GM20431 (cell line): Measurements from ENCODE around the gene CACNA1I.

Experiments used
- in situ Hi-C: fragments of 300-500 bp; cut with MseI, MboI; formaldehyde crosslinking; loops from one replicate; pipeline ENCODE4 v1.15.0; 2020; ENCODE audit warnings: low sequenced_read_pairs; ENCODE audit not compliant: unreplicated experiment

Gene CACNA1I

GRCh38 chr22:39617970-39618757, 47.6 kb downstream of the CACNA1I start:
- in situ Hi-C loops, result no loop called here

DNA sequence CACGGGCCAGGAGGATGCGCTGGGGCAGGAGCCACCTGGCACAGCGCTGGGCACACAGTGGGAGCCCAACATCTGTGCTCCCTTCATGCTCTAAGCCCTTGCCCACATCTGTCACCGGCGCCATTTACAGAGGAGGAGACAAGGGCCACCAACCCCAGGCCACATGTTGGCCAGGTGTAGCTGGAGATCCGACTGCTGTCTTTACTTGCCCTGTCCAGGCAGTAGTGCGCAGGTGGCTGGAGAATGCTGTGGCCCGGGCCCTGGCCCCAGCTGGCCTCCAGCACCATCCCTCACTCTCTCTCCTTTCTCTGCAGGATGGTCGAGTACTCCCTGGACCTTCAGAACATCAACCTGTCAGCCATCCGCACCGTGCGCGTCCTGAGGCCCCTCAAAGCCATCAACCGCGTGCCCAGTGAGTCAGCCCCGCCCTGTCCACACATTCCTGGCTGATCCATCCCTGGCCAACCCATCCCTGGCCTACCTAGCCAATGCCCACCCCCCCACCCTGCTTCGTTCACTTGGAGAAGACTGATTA, 48.5 kb downstream of the CACNA1I start:
- in situ Hi-C loops, result no loop called here

- in situ Hi-C loops, result no loop called here
These were observed 50.6 kb downstream of the CACNA1I start for GRCh38 chr22:39620924-39621690.

- in situ Hi-C loops, result no loop called here
These were observed 51.3 kb downstream of the CACNA1I start for GRCh38 chr22:39621826-39622225.

GRCh38 chr22:39622881-39623367, 52.4 kb downstream of the CACNA1I start:
- in situ Hi-C loops, result no loop called here

DNA sequence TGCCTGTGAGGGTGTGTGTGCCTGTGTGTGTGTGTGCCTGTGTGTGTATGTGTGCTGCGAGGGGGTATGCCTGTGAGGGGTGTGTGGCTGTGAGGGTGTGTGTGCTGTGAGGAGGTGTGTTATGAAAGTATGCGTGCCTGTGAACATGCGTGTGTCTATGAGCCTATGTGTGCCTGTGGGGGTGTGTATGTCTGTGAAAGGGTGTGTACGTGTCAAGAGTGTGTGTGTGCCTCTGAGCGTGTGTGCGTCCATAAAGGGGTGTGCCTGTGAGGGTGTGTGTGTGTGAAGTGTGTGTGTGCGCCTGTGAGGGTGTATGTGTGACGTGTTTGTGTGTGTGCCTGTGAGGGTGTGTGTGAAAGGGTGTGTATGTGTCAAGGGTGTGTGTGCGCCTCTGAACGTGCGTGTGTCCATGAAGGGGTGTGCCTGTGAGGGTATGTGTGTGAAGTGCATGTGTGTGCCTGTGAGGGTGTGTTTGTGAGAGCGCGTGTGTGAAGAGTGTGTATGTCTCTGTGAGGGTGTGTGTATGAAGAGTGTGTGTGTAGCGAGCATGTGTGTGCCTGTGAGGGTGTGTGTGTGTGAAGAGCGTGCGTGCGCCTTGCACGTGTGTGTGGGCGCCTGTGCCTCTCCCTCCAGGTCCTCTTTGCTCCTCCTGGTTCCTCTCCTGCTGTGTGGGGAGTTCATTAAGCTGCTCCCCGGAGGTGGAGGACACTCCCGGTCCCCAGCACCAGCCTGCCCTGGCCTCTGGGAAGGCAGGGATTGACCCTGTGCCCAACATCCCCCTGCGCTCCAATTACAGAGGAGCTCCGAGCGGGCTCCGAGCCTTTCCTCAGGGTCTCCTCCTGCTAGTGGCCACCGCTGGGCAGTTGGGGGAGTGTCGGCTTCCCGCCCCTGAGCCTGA, 53.3 kb downstream of the CACNA1I start:
- in situ Hi-C loops, result no loop called here

- in situ Hi-C loops, result no loop called here
These were observed 53.9 kb downstream of the CACNA1I start for GRCh38 chr22:39624501-39624821.

DNA sequence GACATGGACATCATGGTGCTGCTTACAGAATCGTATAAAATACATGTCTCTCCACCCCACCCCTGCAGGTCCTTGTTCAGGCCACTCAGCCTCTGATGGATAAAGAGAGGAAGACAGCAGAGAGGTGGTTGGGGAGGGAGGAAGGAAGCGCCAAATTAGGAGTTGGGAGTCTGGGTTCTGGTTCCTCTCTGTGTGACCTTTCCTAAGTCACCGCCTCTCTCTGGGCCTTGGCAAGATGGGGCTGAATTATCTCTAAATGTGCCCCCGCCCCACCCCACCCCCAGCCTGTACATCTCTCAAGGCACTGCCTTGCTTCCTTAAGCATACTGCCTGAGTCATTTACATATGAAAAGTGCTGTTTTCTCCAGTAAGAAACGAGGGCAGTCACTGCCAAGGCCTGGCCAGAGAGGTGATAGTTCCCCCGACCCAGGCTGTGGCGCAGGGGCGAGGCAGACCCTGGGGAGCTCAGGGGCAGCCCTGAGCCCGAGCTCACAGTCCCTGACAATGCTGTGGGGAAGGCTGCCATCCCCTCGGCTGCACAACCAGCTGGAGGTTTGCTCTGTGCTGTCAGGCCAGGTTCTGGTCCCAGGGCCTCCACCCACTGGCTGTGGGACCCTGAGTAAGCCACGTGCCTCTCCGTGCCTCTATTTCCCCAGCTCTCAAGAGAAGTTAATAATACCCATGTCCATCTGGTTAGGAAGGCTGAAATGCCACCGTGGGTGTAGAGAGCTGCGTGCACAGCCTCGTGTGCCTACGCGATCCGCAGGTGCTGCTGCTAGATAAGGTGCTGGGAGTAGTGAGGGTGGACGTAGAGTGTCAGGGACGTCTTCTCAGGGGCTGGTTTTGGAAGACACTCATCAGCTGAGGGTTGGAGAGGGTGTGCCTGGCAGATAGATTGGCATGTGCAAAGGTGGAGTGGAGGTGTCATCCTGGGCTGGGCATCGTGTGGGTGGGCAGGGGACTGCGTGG, 55.3 kb downstream of the CACNA1I start:
- in situ Hi-C loops, result no loop called here

- in situ Hi-C loops, result no loop called here
These were observed 56.7 kb downstream of the CACNA1I start for GRCh38 chr22:39627208-39627607.

DNA sequence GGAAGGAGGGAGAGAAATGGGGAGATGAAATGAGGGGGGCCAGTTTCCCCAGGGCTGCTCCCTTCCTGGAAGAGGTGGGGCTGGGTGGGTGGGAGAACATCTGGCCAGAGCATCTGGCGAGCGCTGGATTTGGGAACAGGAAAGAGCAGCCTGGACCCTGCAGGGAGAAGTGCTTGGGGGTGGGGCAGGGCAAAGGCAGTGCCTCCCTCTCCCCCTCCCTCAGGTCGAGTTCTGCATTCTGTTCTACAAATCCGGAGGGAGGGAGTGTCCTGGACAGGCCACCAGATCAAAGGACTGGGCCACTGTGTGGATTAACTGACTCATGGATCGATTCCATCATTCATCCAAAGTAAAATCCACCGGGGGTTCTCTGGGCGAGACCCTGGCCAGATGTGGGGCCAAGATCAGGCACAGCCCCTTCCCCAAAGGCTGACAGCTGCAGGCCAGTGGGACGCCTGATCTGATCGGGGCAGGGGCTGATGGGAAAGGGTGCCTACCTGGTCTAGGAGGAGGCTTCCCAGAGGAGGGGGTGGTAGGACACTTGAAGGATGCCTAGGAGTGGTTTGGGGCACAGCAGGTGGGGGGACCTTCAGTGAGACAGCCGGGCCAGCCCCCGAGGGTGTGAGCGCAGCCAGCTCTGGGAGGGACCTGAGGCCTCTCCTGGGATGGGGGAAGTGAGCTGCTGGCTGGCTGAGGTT, 57.5 kb downstream of the CACNA1I start:
- in situ Hi-C loops, result no loop called here

- in situ Hi-C loops, result no loop called here
These were observed 58.1 kb downstream of the CACNA1I start for GRCh38 chr22:39628563-39629080.

DNA sequence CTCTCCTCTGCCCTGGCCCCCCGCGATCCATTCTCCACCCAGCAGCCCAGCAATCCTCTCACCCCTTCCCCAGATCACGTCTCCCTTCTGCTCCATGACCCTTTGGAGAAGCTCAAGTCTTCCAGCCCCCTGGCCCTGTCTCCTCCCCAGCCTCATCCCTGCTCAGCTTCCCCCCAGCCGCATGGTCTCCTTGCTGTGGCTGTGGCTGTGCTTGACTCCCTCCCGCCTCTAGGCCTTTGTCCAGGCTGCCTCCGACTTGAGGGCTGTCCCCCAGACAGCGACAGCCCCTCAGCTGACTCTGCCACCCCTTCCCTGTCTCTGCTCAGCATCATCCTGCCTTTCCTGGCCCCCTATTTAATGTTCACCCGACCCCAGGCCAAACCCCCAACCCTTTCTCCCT, 59.3 kb downstream of the CACNA1I start:
- in situ Hi-C loops, result no loop called here

DNA sequence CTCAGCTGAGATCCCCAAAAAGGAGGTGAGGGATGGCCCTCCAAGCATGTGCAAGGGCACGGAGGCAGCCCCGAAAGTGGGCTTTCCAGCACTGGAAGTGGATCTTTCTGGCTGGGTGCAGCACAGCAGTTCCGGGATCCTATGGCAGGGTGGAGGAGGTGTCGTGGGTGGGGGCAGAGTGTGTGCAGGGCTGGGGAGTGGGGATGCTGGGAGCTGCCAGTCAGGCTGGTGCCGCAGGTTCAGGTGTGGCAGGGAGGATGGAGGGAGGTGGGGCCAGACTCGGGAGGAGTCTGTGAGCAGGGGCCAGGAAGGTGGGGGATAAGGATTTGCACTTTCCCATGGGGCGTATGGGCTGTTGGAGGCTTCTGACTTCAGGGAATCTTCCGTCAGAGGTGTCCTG, 60.2 kb downstream of the CACNA1I start:
- in situ Hi-C loops, result no loop called here

DNA sequence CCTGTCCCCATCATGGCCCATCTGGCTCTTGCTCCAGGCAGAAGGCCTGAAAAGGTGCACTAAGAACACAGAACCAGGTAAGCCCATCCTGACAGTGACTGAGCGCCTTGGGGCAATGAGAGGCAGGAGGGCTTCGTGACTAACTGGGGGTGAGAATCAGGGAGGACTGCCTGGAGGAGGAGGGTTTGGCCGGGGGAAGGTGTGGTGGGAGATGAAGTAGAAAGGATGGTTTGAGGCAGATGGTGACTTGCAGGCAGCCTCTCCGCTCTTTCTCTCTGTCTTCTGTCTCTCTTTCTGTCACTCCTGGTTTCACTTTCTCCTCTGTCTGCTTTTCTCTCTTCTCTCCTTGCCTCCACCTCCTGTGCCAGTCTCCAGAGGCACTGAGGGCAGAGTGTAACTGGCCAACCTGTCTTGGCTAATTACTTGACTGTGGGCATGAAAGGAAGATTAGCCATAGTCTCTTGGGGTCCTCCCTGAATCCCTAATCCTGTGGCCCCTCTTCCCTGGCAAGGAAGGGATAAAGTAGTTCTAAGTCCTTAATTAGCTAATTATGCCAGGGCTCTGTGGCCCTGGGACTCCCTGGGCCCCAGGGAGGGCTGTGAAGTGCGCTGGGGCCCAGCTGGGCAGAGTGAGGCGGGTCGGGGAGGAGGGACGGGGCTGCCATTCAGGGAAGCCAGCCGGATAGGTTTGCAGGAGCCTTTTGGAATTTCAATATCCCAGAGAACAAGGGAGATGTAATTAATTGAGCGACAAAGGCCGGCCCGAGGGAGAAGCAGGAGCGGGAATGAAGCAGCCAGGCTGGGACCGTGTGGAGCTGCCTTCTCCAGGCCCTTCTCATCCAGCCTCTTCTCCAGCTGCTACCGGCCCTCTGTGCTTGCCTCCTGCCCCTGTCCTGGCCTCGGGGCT, 61.1 kb downstream of the CACNA1I start:
- in situ Hi-C loops, result no loop called here

DNA sequence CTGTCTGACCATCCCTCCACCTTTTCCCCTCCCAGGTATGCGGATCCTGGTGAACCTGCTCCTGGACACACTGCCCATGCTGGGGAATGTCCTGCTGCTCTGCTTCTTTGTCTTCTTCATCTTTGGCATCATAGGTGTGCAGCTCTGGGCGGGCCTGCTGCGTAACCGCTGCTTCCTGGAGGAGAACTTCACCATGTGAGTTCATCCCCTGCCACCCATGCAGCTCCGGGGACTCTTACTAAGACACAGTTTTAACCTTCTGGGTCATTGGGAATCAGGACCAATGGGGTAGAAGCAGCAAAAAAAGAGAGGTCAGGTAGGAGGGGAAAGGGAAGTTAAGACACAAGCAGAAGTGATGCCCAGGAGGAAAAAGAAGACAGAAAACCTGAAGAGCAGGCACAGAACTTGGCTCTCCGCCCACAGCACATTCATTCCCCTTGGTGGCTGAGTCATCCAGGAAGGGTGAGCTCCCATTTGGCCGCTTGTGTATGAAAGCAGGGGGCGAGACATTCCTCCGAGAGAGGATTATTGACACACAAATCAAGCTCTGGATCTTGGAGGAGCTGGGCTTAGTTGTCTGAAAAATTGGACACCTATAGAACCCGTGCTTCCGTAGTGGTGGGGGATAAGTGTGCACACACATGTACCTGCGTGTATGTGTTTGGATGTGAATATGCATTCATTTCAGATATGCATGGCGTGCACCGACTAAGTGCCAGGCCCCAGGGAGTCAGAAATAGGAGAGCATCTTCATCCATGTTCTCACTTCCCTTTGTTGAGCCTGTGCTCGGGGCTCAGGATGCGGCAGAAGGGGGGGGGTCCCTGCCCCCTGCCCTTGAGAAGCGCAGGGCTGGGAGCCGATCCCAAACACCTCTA, 64.2 kb downstream of the CACNA1I start:
- in situ Hi-C loops, result no loop called here

DNA sequence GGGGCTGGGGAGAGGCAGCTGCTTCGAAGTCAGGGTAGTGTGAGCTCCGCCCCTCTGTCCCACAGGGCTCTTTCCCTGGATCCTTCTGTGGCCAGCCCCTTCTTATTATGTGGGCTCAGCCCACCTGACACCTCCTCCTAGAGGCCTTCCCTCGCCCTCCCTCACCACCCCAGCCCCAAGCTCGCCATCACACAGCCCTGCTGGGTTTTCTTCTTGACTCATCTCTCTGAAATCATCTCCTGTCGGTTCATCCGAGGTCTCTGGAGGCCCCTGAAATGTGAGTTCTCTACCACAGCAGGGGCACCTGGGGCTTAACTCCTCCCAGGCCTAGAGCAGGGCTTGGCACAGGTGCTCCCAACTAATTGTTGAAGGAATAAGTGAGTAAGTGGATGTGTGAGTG, 65.2 kb downstream of the CACNA1I start:
- in situ Hi-C loops, result no loop called here
